ENCODE results near the gene ZNF135. TPM values are rescaled to one million over a fixed set of nuclear protein-coding genes. Genes with fewer than 3 reads are reported as not detected.

ZNF135 gene
- total RNA-seq, 1 donor from 2014 or later, result 6.3 TPM

- Mint-ChIP-seq H3K4me3 (no peak overlapping the region), H3K9me3 (peaks cover 16% of the 10 kb centered on the region), H3K36me3 (ENCODE audit: low read depth) (peaks cover 15% of the 10 kb centered on the region), H3K27me3 (ENCODE audit: low read depth) (no peaks in the 10 kb centered on the region), H3K4me1 (no peaks in the 10 kb centered on the region), H3K27ac (ENCODE audit: unreplicated experiment) (no peak overlapping the region)
- no peak for DNase-seq (ENCODE audit: low read depth, low spot score)
- TF ChIP-seq, protein P1, sequence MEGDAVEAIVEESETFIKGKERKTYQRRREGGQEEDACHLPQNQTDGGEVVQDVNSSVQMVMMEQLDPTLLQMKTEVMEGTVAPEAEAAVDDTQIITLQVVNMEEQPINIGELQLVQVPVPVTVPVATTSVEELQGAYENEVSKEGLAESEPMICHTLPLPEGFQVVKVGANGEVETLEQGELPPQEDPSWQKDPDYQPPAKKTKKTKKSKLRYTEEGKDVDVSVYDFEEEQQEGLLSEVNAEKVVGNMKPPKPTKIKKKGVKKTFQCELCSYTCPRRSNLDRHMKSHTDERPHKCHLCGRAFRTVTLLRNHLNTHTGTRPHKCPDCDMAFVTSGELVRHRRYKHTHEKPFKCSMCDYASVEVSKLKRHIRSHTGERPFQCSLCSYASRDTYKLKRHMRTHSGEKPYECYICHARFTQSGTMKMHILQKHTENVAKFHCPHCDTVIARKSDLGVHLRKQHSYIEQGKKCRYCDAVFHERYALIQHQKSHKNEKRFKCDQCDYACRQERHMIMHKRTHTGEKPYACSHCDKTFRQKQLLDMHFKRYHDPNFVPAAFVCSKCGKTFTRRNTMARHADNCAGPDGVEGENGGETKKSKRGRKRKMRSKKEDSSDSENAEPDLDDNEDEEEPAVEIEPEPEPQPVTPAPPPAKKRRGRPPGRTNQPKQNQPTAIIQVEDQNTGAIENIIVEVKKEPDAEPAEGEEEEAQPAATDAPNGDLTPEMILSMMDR (conservative IDR thresholded peaks at IDR 0.05), result no peak
Observed at GRCh38 chr19:58047672-58048071, 11.4 kb upstream of the ZNF135 start.

DNA sequence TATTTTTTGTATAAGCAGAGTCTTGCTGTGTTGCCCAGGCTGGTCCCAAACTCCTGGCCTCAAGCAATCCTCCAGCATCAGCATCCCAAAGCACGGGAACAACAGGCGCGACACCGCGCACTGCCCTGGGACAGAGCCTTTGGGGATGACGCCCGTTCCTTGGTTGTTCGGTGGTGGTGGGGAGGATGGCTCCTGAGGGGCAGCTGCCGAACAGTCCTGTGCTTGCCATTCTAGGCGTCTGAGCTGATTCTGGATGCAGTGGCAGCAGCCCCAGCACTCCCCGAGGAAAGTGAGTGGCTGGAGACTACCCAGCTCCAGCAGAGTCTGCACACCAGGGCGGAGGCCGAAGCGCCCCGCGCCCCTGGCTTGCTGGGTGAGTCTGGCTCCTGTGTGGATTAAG is 6.8 kb upstream of the ZNF135 start:
- Mint-ChIP-seq H3K4me3 (no peak overlapping the region), H3K4me1 (no peaks in the 10 kb centered on the region), H3K27me3 (ENCODE audit: low read depth) (no peaks in the 10 kb centered on the region), H3K27ac (ENCODE audit: unreplicated experiment) (no peak overlapping the region), H3K9me3 (peaks cover 13% of the 10 kb centered on the region), H3K36me3 (ENCODE audit: low read depth) (peaks cover 11% of the 10 kb centered on the region)
- no peak for DNase-seq (ENCODE audit: low read depth, low spot score)
- TF ChIP-seq, protein P1 (conservative IDR thresholded peaks at IDR 0.05), result no peak

- TF ChIP-seq, protein P1 (conservative IDR thresholded peaks at IDR 0.05), result no peak
- DNase-seq (ENCODE audit: low read depth, low spot score), result no peak
- H3K27ac Mint-ChIP-seq (ENCODE audit: unreplicated experiment), result no peak overlapping the region
- H3K4me3 Mint-ChIP-seq, result no peak overlapping the region
- peaks cover 2% of the 10 kb centered on the region for H3K4me1 Mint-ChIP-seq
- H3K36me3 Mint-ChIP-seq (ENCODE audit: low read depth), result peaks cover 15% of the 10 kb centered on the region
- no peaks in the 10 kb centered on the region for H3K27me3 Mint-ChIP-seq (ENCODE audit: low read depth)
- H3K9me3 Mint-ChIP-seq, result peaks cover 11% of the 10 kb centered on the region
Observed at GRCh38 chr19:58053480-58054156, 5.5 kb upstream of the ZNF135 start.

GRCh38 chr19:58054901-58055874 is 3.9 kb upstream of the ZNF135 start:
- TF ChIP-seq, protein P1 (conservative IDR thresholded peaks at IDR 0.05), result no peak
- no peak for DNase-seq (ENCODE audit: low read depth, low spot score)
- Mint-ChIP-seq H3K4me3 (no peak overlapping the region), H3K27ac (ENCODE audit: unreplicated experiment) (no peak overlapping the region), H3K4me1 (peaks cover 7% of the 10 kb centered on the region), H3K36me3 (ENCODE audit: low read depth) (peaks cover 16% of the 10 kb centered on the region), H3K27me3 (ENCODE audit: low read depth) (no peaks in the 10 kb centered on the region), H3K9me3 (peaks cover 10% of the 10 kb centered on the region)

DNA sequence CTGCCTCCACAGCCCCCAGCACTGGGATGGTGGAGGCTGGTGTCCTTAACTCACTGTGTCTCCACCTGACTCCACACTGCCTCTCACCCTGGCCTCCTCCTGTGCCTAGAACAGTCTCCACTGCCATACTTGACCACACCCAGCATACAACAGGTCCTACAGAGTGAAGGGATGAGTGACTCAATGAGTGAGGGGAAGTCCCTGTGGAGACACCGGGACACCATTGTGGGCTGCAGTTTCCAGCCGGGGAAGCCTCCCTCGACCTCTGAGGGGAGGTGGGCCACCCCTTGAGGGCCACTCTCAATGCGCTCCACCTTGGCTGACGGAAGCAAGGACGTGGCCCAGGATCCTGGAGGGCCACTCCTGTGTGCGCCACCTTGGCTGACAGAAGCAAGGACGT is 2.8 kb upstream of the ZNF135 start:
- no peaks in the 10 kb centered on the region for H3K27me3 Mint-ChIP-seq (ENCODE audit: low read depth)
- peaks cover 10% of the 10 kb centered on the region for H3K9me3 Mint-ChIP-seq
- H3K4me3 Mint-ChIP-seq, result no peak overlapping the region
- no peak for DNase-seq (ENCODE audit: low read depth, low spot score)
- H3K27ac Mint-ChIP-seq (ENCODE audit: unreplicated experiment), result no peak overlapping the region
- H3K36me3 Mint-ChIP-seq (ENCODE audit: low read depth), result peaks cover 14% of the 10 kb centered on the region
- H3K4me1 Mint-ChIP-seq, result peaks cover 7% of the 10 kb centered on the region
- TF ChIP-seq, protein P1 (conservative IDR thresholded peaks at IDR 0.05), result no peak

Measured in neural crest cell (in vitro differentiated cells).